MM.1S (cell line): ENCODE results near the gene ALPK3.

Experiments
- DNase-seq: peaks from one replicate; pipeline ENCODE4 v3.0.0-alpha.2; 2015
- H2AFZ ChIP-seq: fragments of 300-600 bp; sonication (generic); 2 replicates; pipeline ENCODE4 v1.6.0; 2016; ENCODE audit warnings: antibody characterized with exemption, low read length
- H3F3A ChIP-seq: fragments of 300-600 bp; sonication (generic); 2 replicates; pipeline ENCODE4 v1.6.1; 2016; ENCODE audit warnings: mild to moderate bottlenecking, antibody characterized with exemption, low read length, moderate library complexity, mixed read lengths; ENCODE audit not compliant: insufficient read depth
- H3K27ac ChIP-seq: fragments of 300-600 bp; sonication (generic); 2 replicates; pipeline ENCODE4 v1.5.1; 2016; ENCODE audit warnings: mild to moderate bottlenecking, low read length
- H3K27me3 ChIP-seq: fragments of 300-600 bp; sonication (generic); replicated peaks from 2 replicates; pipeline ENCODE4 v1.6.0; 2016; ENCODE audit warnings: low read length; ENCODE audit not compliant: insufficient read depth
- H3K36me3 ChIP-seq: fragments of 300-600 bp; sonication (generic); replicated peaks from 2 replicates; pipeline ENCODE4 v1.6.1; 2016; ENCODE audit warnings: mild to moderate bottlenecking, low read length, mixed read lengths; ENCODE audit not compliant: insufficient read depth
- H3K4me1 ChIP-seq: fragments of 300-600 bp; sonication (generic); 2 replicates; pipeline ENCODE4 v1.6.1; 2016; ENCODE audit warnings: low read length, mixed read lengths
- H3K4me2 ChIP-seq: fragments of 300-600 bp; sonication (generic); 2 replicates; pipeline ENCODE4 v1.6.0; 2016; ENCODE audit warnings: low read depth, low read length
- H3K4me3 ChIP-seq: fragments of 300-600 bp; sonication (generic); 2 replicates; pipeline ENCODE4 v1.5.1; 2016; ENCODE audit warnings: low read length, mixed read lengths
- H3K79me2 ChIP-seq: fragments of 300-600 bp; sonication (generic); 2 replicates; pipeline ENCODE4 v1.6.1; 2016; ENCODE audit warnings: mixed run types, low read length, mixed read lengths
- H3K9ac ChIP-seq: fragments of 300-600 bp; sonication (generic); 2 replicates; pipeline ENCODE4 v1.6.1; 2016; ENCODE audit warnings: low read length, mixed read lengths
- H3K9me2 ChIP-seq: fragments of 300-600 bp; sonication (generic); replicated peaks from 2 replicates; pipeline ENCODE4 v1.6.1; 2016; ENCODE audit warnings: mild to moderate bottlenecking, low read length, mixed read lengths; ENCODE audit not compliant: insufficient read depth
- H3K9me3 ChIP-seq: fragments of 300-600 bp; sonication (generic); replicated peaks from 2 replicates; pipeline ENCODE4 v1.6.1; 2016; ENCODE audit warnings: mild to moderate bottlenecking, low read length, mixed read lengths; ENCODE audit not compliant: insufficient read depth
- H4K20me1 ChIP-seq: fragments of 300-600 bp; sonication (generic); 2 replicates; pipeline ENCODE4 v1.6.1; 2016; ENCODE audit warnings: mild to moderate bottlenecking, low read length, moderate library complexity, mixed read lengths; ENCODE audit not compliant: insufficient read depth
- EZH2 ChIP-seq: fragments of 300-600 bp; sonication (generic); optimal IDR thresholded peaks from 2 replicates; pipeline ENCODE3; 2017; ENCODE audit warnings: low read depth, mild to moderate bottlenecking, antibody characterized with exemption, low read length, mixed read lengths
- EZH2phosphoT487 ChIP-seq: fragments of 300-600 bp; sonication (generic); IDR thresholded peaks from 2 replicates; pipeline ENCODE4 v1.6.1; 2018; ENCODE audit warnings: antibody characterized with exemption, low read length
- TF ChIP-seq, protein P1 (sequence below): fragments of 300-600 bp; sonication (generic); IDR thresholded peaks from 2 replicates; pipeline ENCODE4 v1.5.1; 2016; ENCODE audit warnings: antibody characterized with exemption, low read length, mixed read lengths

The ALPK3 gene

DNA sequence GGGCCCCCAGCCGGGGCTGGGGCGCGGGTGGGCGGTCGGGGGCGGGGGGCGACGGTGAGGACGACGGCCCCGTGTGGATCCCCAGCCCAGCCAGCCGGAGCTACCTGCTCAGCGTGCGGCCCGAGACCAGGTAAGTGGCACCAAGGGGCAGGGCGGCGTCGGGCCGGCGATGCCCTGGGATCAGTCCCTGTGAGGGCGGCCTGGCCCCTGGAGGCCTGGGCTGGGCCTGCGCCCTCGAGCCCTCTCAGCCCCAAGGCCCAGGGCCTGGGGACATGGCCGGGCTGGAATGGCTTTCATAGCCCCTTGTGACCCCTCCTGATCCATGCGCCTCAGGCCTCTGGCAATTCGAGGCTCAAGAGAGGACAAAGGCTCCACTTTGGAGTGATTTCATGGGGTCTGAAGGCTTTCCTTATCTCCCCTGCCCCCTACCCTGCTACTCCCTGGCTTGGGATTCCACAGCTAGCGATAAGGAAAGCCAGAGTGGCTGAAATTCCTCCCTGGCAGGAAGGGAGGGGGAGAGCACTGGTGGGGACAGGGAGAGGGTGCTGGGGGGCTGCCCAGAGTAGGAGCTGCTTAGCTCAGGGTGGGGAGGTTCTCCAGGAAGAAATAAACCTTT, 418 bp downstream of the ALPK3 start:
- Histone ChIP-seq H3K79me2 (no peaks in the 10 kb centered on the region), H3K4me2 (no peak overlapping the region), H3K4me3 (no peak overlapping the region), H3K36me3 (no peaks in the 10 kb centered on the region), H3K27ac (no peak overlapping the region), H3F3A (no peaks in the 10 kb centered on the region), H4K20me1 (no peaks in the 10 kb centered on the region), H3K9ac (no peak overlapping the region), H3K27me3 (no peaks in the 10 kb centered on the region), H2AFZ (no peak overlapping the region), H3K4me1 (no peaks in the 10 kb centered on the region), H3K9me2 (no peaks in the 10 kb centered on the region), H3K9me3 (no peaks in the 10 kb centered on the region)
- TF ChIP-seq EZH2 (no peak), EZH2phosphoT487 (no peak)
- TF ChIP-seq, protein P1, sequence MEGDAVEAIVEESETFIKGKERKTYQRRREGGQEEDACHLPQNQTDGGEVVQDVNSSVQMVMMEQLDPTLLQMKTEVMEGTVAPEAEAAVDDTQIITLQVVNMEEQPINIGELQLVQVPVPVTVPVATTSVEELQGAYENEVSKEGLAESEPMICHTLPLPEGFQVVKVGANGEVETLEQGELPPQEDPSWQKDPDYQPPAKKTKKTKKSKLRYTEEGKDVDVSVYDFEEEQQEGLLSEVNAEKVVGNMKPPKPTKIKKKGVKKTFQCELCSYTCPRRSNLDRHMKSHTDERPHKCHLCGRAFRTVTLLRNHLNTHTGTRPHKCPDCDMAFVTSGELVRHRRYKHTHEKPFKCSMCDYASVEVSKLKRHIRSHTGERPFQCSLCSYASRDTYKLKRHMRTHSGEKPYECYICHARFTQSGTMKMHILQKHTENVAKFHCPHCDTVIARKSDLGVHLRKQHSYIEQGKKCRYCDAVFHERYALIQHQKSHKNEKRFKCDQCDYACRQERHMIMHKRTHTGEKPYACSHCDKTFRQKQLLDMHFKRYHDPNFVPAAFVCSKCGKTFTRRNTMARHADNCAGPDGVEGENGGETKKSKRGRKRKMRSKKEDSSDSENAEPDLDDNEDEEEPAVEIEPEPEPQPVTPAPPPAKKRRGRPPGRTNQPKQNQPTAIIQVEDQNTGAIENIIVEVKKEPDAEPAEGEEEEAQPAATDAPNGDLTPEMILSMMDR, result no peak
- no peak for DNase-seq

DNA sequence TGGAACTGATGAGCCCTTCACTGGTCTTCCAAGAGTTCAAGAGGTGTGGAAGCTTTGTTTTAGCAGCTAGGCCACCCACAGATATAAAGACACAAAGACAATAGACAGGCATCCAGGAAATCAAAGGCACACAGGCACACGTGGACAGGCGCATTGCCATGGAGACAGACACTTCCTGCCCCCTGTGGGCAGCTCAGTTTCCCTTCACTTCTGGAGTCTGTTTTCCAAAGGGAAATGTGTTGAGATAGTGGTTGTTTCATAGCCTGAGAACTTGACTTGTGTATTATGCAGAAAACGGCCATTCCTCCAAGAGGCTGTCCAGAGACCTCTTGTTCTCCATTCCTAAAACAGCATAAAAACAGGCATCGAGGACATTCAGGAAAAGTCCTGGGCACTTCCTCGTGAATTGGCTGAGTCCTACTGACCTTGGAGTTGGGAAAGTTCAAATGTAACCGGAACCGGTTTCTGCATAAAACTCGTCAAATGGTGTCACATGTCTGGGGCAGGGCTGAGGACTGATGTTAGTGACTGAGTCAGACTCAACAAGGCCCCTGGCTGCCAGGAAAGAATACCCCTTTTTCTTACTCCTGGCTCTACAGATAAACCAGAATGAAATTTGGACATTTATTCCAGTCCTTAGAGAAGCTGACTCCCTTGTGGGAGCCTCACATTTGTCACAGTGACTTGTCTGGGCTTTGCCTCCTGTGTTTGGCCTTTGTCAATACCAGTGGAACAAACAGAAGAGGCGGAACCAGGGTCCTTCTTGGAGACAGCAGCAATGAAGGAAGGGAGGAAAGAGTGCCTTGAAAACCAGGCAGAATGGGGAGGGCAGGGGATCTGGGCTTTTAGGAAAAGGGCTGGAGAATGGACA, 1.3 kb downstream of the ALPK3 start:
- Histone ChIP-seq H3K9me2 (no peaks in the 10 kb centered on the region), H3K27me3 (no peaks in the 10 kb centered on the region), H3K36me3 (no peaks in the 10 kb centered on the region), H3F3A (no peaks in the 10 kb centered on the region), H3K4me2 (no peak overlapping the region), H3K27ac (no peak overlapping the region), H2AFZ (no peak overlapping the region), H3K4me1 (no peaks in the 10 kb centered on the region), H4K20me1 (no peaks in the 10 kb centered on the region), H3K9ac (no peak overlapping the region), H3K9me3 (no peaks in the 10 kb centered on the region), H3K4me3 (no peak overlapping the region), H3K79me2 (no peaks in the 10 kb centered on the region)
- DNase-seq, result no peak
- TF ChIP-seq, protein P1, result no peak
- TF ChIP-seq EZH2phosphoT487 (no peak), EZH2 (no peak)

DNA sequence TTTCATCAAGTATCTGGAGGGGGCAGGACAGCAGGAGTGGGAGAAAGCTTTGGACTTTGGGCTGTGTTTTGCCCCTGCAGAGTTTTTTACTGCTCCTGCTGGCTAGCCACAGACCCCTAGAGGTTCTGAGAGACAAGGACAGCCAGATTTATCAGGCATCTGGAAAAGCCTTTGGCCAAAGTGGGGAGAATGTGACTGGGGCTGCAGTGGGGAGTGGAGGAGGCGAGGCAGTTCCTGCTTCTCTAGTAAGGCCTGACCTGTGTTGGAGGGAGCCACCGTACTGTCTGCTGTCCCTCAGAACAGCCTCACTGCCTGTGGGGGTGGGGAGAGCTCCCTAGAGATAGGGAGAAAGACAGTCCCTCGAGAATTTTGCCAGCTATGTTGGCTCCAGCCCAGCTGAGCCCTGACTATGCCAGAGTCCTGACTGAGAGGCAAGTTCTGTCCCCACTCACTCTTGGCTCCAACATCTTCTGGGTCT, 2.2 kb downstream of the ALPK3 start:
- no peaks in the 10 kb centered on the region for H3K79me2 ChIP-seq
- no peak overlapping the region for H3K4me3 ChIP-seq
- H3K4me1 ChIP-seq, result no peaks in the 10 kb centered on the region
- H3K4me2 ChIP-seq, result no peak overlapping the region
- no peaks in the 10 kb centered on the region for H4K20me1 ChIP-seq
- no peaks in the 10 kb centered on the region for H3F3A ChIP-seq
- no peak overlapping the region for H3K27ac ChIP-seq
- no peak overlapping the region for H2AFZ ChIP-seq
- H3K9me3 ChIP-seq, result no peaks in the 10 kb centered on the region
- DNase-seq, result no peak
- no peaks in the 10 kb centered on the region for H3K27me3 ChIP-seq
- H3K36me3 ChIP-seq, result no peaks in the 10 kb centered on the region
- TF ChIP-seq EZH2phosphoT487 (no peak), EZH2 (no peak)
- TF ChIP-seq, protein P1, result no peak
- no peak overlapping the region for H3K9ac ChIP-seq
- no peaks in the 10 kb centered on the region for H3K9me2 ChIP-seq
